C4-2B (cell line): ENCODE data around the gene KRT1.

Experiments used
- ZFX ChIP-seq: fragments of 450-650 bp; IDR thresholded peaks from 2 replicates; pipeline ENCODE4 v1.6.1; 2017
- TF ChIP-seq, protein P1 (sequence below): fragments of 450-650 bp; conservative IDR thresholded peaks from 2 replicates; pipeline ENCODE4 v1.5.1; 2017; ENCODE audit warnings: mild to moderate bottlenecking

DNA sequence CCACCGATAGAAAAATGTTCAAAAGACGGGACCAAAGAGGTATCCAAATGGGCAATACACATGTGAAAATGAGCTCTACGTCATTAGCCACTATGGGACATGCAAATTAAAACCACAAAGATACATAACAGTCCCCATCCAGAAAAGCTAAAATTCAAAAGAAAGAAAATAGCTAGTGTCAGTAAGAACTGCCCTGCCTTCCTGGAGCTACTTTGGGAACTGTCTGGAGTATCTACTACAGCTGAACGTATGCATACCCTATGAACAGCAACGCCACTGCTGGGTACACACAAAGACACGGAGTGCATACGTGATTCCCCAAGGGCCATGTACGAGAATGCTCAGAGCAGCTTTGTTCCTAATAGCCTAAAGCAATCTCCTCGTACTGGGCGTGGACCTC, 48.9 kb upstream of the KRT1 start:
- TF ChIP-seq, protein P1, sequence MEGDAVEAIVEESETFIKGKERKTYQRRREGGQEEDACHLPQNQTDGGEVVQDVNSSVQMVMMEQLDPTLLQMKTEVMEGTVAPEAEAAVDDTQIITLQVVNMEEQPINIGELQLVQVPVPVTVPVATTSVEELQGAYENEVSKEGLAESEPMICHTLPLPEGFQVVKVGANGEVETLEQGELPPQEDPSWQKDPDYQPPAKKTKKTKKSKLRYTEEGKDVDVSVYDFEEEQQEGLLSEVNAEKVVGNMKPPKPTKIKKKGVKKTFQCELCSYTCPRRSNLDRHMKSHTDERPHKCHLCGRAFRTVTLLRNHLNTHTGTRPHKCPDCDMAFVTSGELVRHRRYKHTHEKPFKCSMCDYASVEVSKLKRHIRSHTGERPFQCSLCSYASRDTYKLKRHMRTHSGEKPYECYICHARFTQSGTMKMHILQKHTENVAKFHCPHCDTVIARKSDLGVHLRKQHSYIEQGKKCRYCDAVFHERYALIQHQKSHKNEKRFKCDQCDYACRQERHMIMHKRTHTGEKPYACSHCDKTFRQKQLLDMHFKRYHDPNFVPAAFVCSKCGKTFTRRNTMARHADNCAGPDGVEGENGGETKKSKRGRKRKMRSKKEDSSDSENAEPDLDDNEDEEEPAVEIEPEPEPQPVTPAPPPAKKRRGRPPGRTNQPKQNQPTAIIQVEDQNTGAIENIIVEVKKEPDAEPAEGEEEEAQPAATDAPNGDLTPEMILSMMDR, result no peak
- TF ChIP-seq ZFX, result no peak
